ENCODE measurements around the gene WDR64.
A peak's percentile ranks its signal among the peaks of the same experiment; 100 is the strongest.
"Not testable (repeated sequence)": the region's sequence is repeated elsewhere in the genome, so short reads cannot be mapped to it uniquely, and the experiment has no call there.

WDR64 gene

GRCh38 chr1:241632987-241633386 lies 19.1 kb upstream of the WDR64 start:
- DNase-seq = no peak

- DNase-seq = no peak
Measured at GRCh38 chr1:241635556-241636152, 16.4 kb upstream of the WDR64 start.

- DNase-seq = no peak
Measured at GRCh38 chr1:241636291-241636690, 15.8 kb upstream of the WDR64 start.

GRCh38 chr1:241637046-241637590 lies 15.0 kb upstream of the WDR64 start:
- no peak for DNase-seq

- no peak for DNase-seq
Measured at GRCh38 chr1:241637604-241638003, 14.5 kb upstream of the WDR64 start.

- DNase-seq = no peak
Measured at GRCh38 chr1:241638099-241638682, 13.9 kb upstream of the WDR64 start.

GRCh38 chr1:241638909-241639622 lies 13.0 kb upstream of the WDR64 start:
- no peak for DNase-seq

GRCh38 chr1:241639623-241640148 lies 12.4 kb upstream of the WDR64 start:
- peak; percentile 23 for DNase-seq

- peak; percentile 90 for DNase-seq
Measured at GRCh38 chr1:241640149-241640866, 11.8 kb upstream of the WDR64 start, which contains the start of the genes CHML and OPN3. CHML (minus strand) TSS chr1:241640369; CDS start chr1:241635766, 4,603 bp downstream. OPN3 (minus strand) TSS chr1:241640369; CDS start chr1:241640254, 115 bp downstream.

- DNase-seq = no peak
Measured at GRCh38 chr1:241640867-241641622, 11.0 kb upstream of the WDR64 start.

- no peak for DNase-seq
Measured at GRCh38 chr1:241641773-241642592, 10.1 kb upstream of the WDR64 start.

- no peak for DNase-seq
Measured at GRCh38 chr1:241642593-241642944, 9.5 kb upstream of the WDR64 start.

GRCh38 chr1:241644259-241644658 lies 7.8 kb upstream of the WDR64 start:
- no peak for DNase-seq

GRCh38 chr1:241645199-241645598 lies 6.9 kb upstream of the WDR64 start:
- no peak for DNase-seq

GRCh38 chr1:241646201-241646600 lies 5.9 kb upstream of the WDR64 start:
- no peak for DNase-seq

GRCh38 chr1:241647658-241648057 lies 4.4 kb upstream of the WDR64 start:
- no peak for DNase-seq

- DNase-seq = no peak
Measured at GRCh38 chr1:241648159-241648558, 3.9 kb upstream of the WDR64 start.

- DNase-seq = no peak
Measured at GRCh38 chr1:241654019-241654418, 1.9 kb downstream of the WDR64 start.

- no peak for DNase-seq
Measured at GRCh38 chr1:241654641-241655040, 2.6 kb downstream of the WDR64 start.

GRCh38 chr1:241658081-241658793 lies 6.2 kb downstream of the WDR64 start:
- no peak for DNase-seq

- DNase-seq = not testable (repeated sequence)
Measured at GRCh38 chr1:241659016-241659415, 6.9 kb downstream of the WDR64 start.
